Trophoblast cell (in vitro differentiated cells and primary cell): ENCODE results near the gene KCNMA1.

Experiments
- DNase-seq, 2 donors: peaks; one replicate each; pipeline ENCODE4 v3.0.0-alpha.2; 2016
- H2AFZ ChIP-seq: 2 replicates; pipeline ENCODE4 v1.6.1; 2013; ENCODE audit warnings: low read length, moderate library complexity, mild to moderate bottlenecking; ENCODE audit not compliant: insufficient read depth, poor library complexity
- H2AK5ac ChIP-seq: 2 replicates; pipeline ENCODE4 v1.6.1; 2013; ENCODE audit warnings: mild to moderate bottlenecking, low read length
- H2BK120ac ChIP-seq: 2 replicates; pipeline ENCODE4 v1.6.1; 2013; ENCODE audit warnings: low read length, mild to moderate bottlenecking, moderate library complexity; ENCODE audit not compliant: insufficient read depth, poor library complexity
- H2BK12ac ChIP-seq: 2 replicates; pipeline ENCODE4 v1.6.1; 2013; ENCODE audit warnings: mild to moderate bottlenecking, low read length, moderate library complexity
- H2BK5ac ChIP-seq: 2 replicates; pipeline ENCODE4 v1.6.1; 2013; ENCODE audit warnings: low read length, low read depth, moderate library complexity, mild to moderate bottlenecking; ENCODE audit not compliant: poor library complexity
- H3K14ac ChIP-seq: 2 replicates; pipeline ENCODE4 v1.6.1; 2013; ENCODE audit warnings: mild to moderate bottlenecking, low read length
- H3K18ac ChIP-seq: 2 replicates; pipeline ENCODE4 v1.6.1; 2013; ENCODE audit warnings: mild to moderate bottlenecking, low read length
- H3K23ac ChIP-seq: 2 replicates; pipeline ENCODE4 v1.6.1; 2013; ENCODE audit warnings: low read length
- H3K27ac ChIP-seq: 2 replicates; pipeline ENCODE4 v1.5.1; 2013; ENCODE audit warnings: low read depth, mild to moderate bottlenecking, inconsistent platforms, low read length, moderate library complexity
- H3K27me3 ChIP-seq: 2 replicates; pipeline ENCODE4 v1.6.1; 2013; ENCODE audit warnings: inconsistent platforms, mild to moderate bottlenecking, low read length, moderate library complexity; ENCODE audit not compliant: insufficient read depth
- H3K36me3 ChIP-seq, 2 experiments: 1 replicate in 1 of 2; 2 replicates in 1 of 2; pipeline ENCODE4 v1.6.1; 2013; ENCODE audit warnings: low read length in 2 of 2, mild to moderate bottlenecking in 2 of 2, moderate library complexity in 1 of 2; ENCODE audit not compliant: insufficient read depth in 2 of 2, control insufficient read depth in 1 of 2
- H3K4ac ChIP-seq: 2 replicates; pipeline ENCODE4 v1.6.1; 2013; ENCODE audit warnings: low read depth, mild to moderate bottlenecking, low read length, moderate library complexity
- H3K4me1 ChIP-seq, 2 experiments: 1 replicate in 1 of 2; 2 replicates in 1 of 2; pipeline ENCODE4 v1.6.1; 2013; ENCODE audit warnings: low read length in 2 of 2, mild to moderate bottlenecking in 2 of 2, moderate library complexity in 1 of 2; ENCODE audit not compliant: insufficient read depth in 2 of 2, control insufficient read depth in 1 of 2
- H3K4me2 ChIP-seq: 2 replicates; pipeline ENCODE4 v1.6.1; 2013; ENCODE audit warnings: inconsistent platforms, mild to moderate bottlenecking, low read length, moderate library complexity
- H3K4me3 ChIP-seq: 2 replicates; pipeline ENCODE4 v1.5.1; 2013; ENCODE audit warnings: mild to moderate bottlenecking, low read depth, low read length, inconsistent platforms
- H3K79me1 ChIP-seq: one replicate; pipeline ENCODE4 v1.6.1; 2013; ENCODE audit warnings: low read length
- H3K79me2 ChIP-seq: 2 replicates; pipeline ENCODE4 v1.6.1; 2013; ENCODE audit warnings: low read length, mild to moderate bottlenecking; ENCODE audit not compliant: control insufficient read depth, insufficient read depth, poor library complexity
- H3K9ac ChIP-seq: 2 replicates; pipeline ENCODE4 v1.6.1; 2013; ENCODE audit warnings: mild to moderate bottlenecking, low read length
- H3K9me3 ChIP-seq: 2 replicates; pipeline ENCODE4 v1.6.1; 2013; ENCODE audit warnings: low read depth, mild to moderate bottlenecking, control low read depth, inconsistent platforms, low read length; ENCODE audit not compliant: insufficient read depth
- H4K12ac ChIP-seq: 2 replicates; pipeline ENCODE4 v1.6.1; 2013; ENCODE audit warnings: low read depth, mild to moderate bottlenecking, low read length, moderate library complexity
- H4K8ac ChIP-seq: 2 replicates; pipeline ENCODE4 v1.6.1; 2013; ENCODE audit warnings: low read depth, mild to moderate bottlenecking, low read length, moderate library complexity
- H4K91ac ChIP-seq: one replicate; pipeline ENCODE4 v1.6.1; 2013; ENCODE audit warnings: low read depth, mild to moderate bottlenecking, low read length, moderate library complexity
- WGBS: extraction: QIAGEN DNeasy Blood & Tissue Kit; methylation state at CpG from one replicate; pipeline ENCODE4 v1.1.7; 2013; ENCODE audit warnings: missing lambda C conversion rate; ENCODE audit not compliant: insufficient read length, insufficient coverage; ENCODE audit errors: extremely low coverage; 5-methylcytosine and 5-hydroxymethylcytosine counted together

The KCNMA1 gene

GRCh38 chr10:77099136-77099535 lies 538.5 kb downstream of the KCNMA1 start:
- Histone ChIP-seq H4K8ac (no peak overlapping the region), H3K4me3 (no peak overlapping the region), H3K14ac (no peak overlapping the region), H3K18ac (no peak overlapping the region), H2BK5ac (no peak overlapping the region), H3K9ac (no peak overlapping the region), H2BK120ac (no peak overlapping the region), H2AFZ (no peak overlapping the region), H4K12ac (no peak overlapping the region), H3K9me3 (no peaks in the 10 kb centered on the region), H3K23ac (no peak overlapping the region), H3K4ac (no peak overlapping the region), H3K79me2 (no peaks in the 10 kb centered on the region), H3K36me3 (peaks cover 5 to 23% of the 10 kb centered on the region in 2 experiments), H3K4me1 (no peaks in the 10 kb centered on the region), H4K91ac (no peak overlapping the region), H3K4me2 (no peak overlapping the region), H2BK12ac (no peak overlapping the region), H3K27ac (no peak overlapping the region), H3K27me3 (no peaks in the 10 kb centered on the region), H2AK5ac (no peak overlapping the region), H3K79me1 (no peaks in the 10 kb centered on the region)
- WGBS: no CpG with 5 or more reads among the region's 5 CpGs
- DNase-seq: no peak

GRCh38 chr10:77097625-77098024 lies 540.0 kb downstream of the KCNMA1 start:
- Histone ChIP-seq H3K4me3 (no peak overlapping the region), H4K8ac (no peak overlapping the region), H2BK120ac (no peak overlapping the region), H3K9ac (no peak overlapping the region), H3K4me2 (no peak overlapping the region), H2BK12ac (no peak overlapping the region), H4K91ac (no peak overlapping the region), H2BK5ac (no peak overlapping the region), H3K36me3 (peaks cover 5 to 17% of the 10 kb centered on the region in 2 experiments), H4K12ac (no peak overlapping the region), H3K9me3 (no peaks in the 10 kb centered on the region), H3K27me3 (no peaks in the 10 kb centered on the region), H3K23ac (no peak overlapping the region), H3K18ac (no peak overlapping the region), H3K27ac (no peak overlapping the region), H3K14ac (no peak overlapping the region), H2AK5ac (no peak overlapping the region), H3K4me1 (no peaks in the 10 kb centered on the region), H3K79me2 (no peaks in the 10 kb centered on the region), H3K4ac (no peak overlapping the region), H3K79me1 (no peaks in the 10 kb centered on the region), H2AFZ (no peak overlapping the region)
- no peak for DNase-seq
- no CpG with 5 or more reads among the region's 1 CpG for WGBS

- Histone ChIP-seq H3K36me3 (peaks cover 11 to 25% of the 10 kb centered on the region in 2 experiments), H4K12ac (no peak overlapping the region), H2BK12ac (no peak overlapping the region), H4K8ac (no peak overlapping the region), H3K79me1 (no peaks in the 10 kb centered on the region), H3K18ac (no peak overlapping the region), H3K9ac (no peak overlapping the region), H2BK5ac (no peak overlapping the region), H3K4me3 (no peak overlapping the region), H2AK5ac (no peak overlapping the region), H3K4me1 (no peaks in the 10 kb centered on the region), H2BK120ac (no peak overlapping the region), H3K79me2 (no peaks in the 10 kb centered on the region), H3K27me3 (no peaks in the 10 kb centered on the region), H4K91ac (no peak overlapping the region), H3K27ac (no peak overlapping the region), H3K4me2 (no peak overlapping the region), H3K9me3 (peaks cover 2% of the 10 kb centered on the region), H3K14ac (no peak overlapping the region), H3K23ac (no peak overlapping the region), H3K4ac (no peak overlapping the region), H2AFZ (no peak overlapping the region)
- WGBS: no CpG with 5 or more reads among the region's 2 CpGs
- DNase-seq: no peak
Measured at GRCh38 chr10:77093126-77093525, 544.5 kb downstream of the KCNMA1 start.

- Histone ChIP-seq H2BK120ac (no peak overlapping the region), H3K14ac (no peak overlapping the region), H4K8ac (no peak overlapping the region), H3K4me3 (no peak overlapping the region), H3K9me3 (peaks cover 2% of the 10 kb centered on the region), H3K4me2 (no peak overlapping the region), H3K4me1 (no peaks in the 10 kb centered on the region), H3K79me1 (no peaks in the 10 kb centered on the region), H3K4ac (no peak overlapping the region), H3K9ac (no peak overlapping the region), H3K79me2 (no peaks in the 10 kb centered on the region), H2BK12ac (no peak overlapping the region), H4K91ac (no peak overlapping the region), H3K27me3 (no peaks in the 10 kb centered on the region), H2AFZ (no peak overlapping the region), H3K23ac (no peak overlapping the region), H3K27ac (no peak overlapping the region), H4K12ac (no peak overlapping the region), H3K18ac (no peak overlapping the region), H2AK5ac (no peak overlapping the region), H2BK5ac (no peak overlapping the region), H3K36me3 (peaks cover 11 to 21% of the 10 kb centered on the region in 2 experiments)
- WGBS: no CpG with 5 or more reads among the region's 6 CpGs
- DNase-seq: no peak
Measured at GRCh38 chr10:77091597-77092165, 545.9 kb downstream of the KCNMA1 start.
